LNCAP (cell line): ENCODE data around the gene ICAM3.

Source experiments
- TF ChIP-seq, protein P1 (sequence below): fragments of 450-650 bp; IDR thresholded peaks from 2 replicates; pipeline ENCODE4 v1.5.1; 2017; ENCODE audit warnings: mild to moderate bottlenecking

Gene ICAM3

DNA sequence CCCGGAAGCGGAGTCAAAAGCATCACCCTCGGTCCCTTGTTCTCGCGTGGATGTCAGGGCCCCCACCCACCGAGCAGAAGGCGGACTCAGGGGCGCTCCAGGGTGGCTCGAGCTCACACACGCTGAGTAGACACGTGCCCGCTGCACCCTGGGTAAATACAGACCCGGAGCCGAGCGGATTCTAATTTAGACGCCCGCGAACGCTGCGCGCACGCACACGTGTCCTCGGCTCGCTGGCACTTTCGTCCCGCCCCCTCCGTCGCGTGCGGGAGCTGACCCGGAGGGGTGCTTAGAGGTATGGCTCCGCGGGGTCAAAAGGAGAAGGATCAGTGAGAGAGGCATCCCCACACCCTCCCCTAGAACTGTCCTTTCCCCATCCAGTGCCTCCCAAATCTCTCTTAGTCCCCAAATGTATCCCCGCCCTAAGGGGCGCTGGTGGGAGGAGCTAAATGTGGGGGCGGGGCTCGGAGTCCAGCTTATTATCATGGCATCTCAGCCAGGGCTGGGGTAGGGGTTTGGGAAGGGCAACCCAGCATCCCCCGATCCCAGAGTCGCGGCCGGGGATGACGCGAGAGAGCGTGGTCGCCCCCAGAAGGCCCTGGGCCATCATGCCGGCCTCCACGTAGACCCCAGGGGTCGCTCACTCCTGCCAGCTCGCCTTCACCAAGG lies 50.1 kb downstream of the ICAM3 start:
- TF ChIP-seq, protein P1, sequence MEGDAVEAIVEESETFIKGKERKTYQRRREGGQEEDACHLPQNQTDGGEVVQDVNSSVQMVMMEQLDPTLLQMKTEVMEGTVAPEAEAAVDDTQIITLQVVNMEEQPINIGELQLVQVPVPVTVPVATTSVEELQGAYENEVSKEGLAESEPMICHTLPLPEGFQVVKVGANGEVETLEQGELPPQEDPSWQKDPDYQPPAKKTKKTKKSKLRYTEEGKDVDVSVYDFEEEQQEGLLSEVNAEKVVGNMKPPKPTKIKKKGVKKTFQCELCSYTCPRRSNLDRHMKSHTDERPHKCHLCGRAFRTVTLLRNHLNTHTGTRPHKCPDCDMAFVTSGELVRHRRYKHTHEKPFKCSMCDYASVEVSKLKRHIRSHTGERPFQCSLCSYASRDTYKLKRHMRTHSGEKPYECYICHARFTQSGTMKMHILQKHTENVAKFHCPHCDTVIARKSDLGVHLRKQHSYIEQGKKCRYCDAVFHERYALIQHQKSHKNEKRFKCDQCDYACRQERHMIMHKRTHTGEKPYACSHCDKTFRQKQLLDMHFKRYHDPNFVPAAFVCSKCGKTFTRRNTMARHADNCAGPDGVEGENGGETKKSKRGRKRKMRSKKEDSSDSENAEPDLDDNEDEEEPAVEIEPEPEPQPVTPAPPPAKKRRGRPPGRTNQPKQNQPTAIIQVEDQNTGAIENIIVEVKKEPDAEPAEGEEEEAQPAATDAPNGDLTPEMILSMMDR: no peak

DNA sequence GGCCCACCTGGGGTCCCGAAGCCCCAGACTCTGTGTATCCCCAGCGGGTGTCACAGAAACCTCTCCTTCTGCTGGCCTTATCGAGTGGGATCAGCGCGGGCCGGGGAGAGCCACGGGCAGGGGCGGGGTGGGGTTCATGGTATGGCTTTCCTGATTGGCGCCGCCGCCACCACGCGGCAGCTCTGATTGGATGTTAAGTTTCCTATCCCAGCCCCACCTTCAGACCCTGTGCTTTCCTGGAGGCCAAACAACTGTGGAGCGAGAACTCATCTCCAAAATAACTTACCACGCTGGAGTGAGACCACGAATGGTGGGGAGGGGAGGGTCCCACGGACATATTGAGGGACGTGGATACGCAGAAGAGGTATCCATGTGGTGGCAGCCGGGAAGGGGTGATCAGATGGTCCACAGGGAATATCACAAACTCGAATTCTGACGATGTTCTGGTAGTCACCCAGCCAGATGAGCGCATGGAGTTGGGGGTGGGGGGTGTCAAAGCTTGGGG lies 50.7 kb downstream of the ICAM3 start:
- TF ChIP-seq, protein P1: no peak

DNA sequence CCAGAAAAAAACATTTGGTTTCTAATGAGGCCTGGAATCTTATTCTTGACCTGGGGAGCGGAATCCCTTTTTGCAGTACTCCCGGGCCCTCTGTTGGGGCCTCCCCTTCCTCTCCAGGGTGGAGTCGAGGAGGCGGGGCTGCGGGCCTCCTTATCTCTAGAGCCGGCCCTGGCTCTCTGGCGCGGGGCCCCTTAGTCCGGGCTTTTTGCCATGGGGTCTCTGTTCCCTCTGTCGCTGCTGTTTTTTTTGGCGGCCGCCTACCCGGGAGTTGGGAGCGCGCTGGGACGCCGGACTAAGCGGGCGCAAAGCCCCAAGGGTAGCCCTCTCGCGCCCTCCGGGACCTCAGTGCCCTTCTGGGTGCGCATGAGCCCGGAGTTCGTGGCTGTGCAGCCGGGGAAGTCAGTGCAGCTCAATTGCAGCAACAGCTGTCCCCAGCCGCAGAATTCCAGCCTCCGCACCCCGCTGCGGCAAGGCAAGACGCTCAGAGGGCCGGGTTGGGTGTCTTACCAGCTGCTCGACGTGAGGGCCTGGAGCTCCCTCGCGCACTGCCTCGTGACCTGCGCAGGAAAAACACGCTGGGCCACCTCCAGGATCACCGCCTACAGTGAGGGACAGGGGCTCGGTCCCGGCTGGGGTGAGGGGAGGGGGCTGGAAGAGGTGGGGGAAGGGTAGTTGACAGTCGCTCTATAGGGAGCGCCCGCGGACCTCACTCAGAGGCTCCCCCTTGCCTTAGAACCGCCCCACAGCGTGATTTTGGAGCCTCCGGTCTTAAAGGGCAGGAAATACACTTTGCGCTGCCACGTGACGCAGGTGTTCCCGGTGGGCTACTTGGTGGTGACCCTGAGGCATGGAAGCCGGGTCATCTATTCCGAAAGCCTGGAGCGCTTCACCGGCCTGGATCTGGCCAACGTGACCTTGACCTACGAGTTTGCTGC lies 52.4 kb downstream of the ICAM3 start, which contains the start of gene ICAM4:
ICAM4 (plus strand) TSS at position 153 of the 935 bp plus-strand sequence; CDS start at position 211, 58 bp downstream.
- TF ChIP-seq, protein P1: no peak

DNA sequence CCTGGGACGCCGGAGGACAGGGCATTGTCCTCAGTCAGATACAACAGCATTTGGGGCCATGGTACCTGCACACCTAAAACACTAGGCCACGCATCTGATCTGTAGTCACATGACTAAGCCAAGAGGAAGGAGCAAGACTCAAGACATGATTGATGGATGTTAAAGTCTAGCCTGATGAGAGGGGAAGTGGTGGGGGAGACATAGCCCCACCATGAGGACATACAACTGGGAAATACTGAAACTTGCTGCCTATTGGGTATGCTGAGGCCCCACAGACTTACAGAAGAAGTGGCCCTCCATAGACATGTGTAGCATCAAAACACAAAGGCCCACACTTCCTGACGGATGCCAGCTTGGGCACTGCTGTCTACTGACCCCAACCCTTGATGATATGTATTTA lies 54.0 kb downstream of the ICAM3 start:
- TF ChIP-seq, protein P1: no peak

DNA sequence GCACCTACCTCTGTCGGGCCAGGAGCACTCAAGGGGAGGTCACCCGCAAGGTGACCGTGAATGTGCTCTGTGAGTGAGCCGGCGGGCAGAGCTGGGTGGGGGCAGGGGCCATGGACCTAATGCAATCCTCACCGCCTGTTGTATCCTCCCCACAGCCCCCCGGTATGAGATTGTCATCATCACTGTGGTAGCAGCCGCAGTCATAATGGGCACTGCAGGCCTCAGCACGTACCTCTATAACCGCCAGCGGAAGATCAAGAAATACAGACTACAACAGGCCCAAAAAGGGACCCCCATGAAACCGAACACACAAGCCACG lies 54.5 kb downstream of the ICAM3 start:
- TF ChIP-seq, protein P1: no peak

DNA sequence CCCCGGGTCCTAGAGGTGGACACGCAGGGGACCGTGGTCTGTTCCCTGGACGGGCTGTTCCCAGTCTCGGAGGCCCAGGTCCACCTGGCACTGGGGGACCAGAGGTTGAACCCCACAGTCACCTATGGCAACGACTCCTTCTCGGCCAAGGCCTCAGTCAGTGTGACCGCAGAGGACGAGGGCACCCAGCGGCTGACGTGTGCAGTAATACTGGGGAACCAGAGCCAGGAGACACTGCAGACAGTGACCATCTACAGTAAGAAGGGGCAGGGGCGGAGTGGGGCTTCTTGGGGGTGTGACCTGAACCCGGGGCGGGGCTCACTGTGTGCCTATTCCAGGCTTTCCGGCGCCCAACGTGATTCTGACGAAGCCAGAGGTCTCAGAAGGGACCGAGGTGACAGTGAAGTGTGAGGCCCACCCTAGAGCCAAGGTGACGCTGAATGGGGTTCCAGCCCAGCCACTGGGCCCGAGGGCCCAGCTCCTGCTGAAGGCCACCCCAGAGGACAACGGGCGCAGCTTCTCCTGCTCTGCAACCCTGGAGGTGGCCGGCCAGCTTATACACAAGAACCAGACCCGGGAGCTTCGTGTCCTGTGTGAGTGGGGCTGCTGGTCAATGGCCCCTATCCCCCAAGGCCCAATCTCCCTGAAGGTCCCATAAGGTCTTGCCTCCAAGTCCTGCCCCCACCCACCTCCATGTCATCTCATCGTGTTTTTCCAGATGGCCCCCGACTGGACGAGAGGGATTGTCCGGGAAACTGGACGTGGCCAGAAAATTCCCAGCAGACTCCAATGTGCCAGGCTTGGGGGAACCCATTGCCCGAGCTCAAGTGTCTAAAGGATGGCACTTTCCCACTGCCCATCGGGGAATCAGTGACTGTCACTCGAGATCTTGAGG lies 55.1 kb downstream of the ICAM3 start:
- TF ChIP-seq, protein P1: no peak
